Stimulated activated CD8-positive, alpha-beta memory T cell treated with anti-CD3 and anti-CD28 coated beads, Interleukin-12 subunit alpha, Interleukin-12 subunit beta, amount 100 ng/mL, for 4 hours (primary cell): ENCODE measurements around the gene PACS2.
"Not testable (repeated sequence)": the region's sequence is repeated elsewhere in the genome, so short reads cannot be mapped to it uniquely, and the experiment has no call there.

Experiments
- DNase-seq: peaks from one replicate; pipeline ENCODE4 v3.0.0-alpha.2; 2020; ENCODE audit warnings: low read depth

Gene PACS2

DNA sequence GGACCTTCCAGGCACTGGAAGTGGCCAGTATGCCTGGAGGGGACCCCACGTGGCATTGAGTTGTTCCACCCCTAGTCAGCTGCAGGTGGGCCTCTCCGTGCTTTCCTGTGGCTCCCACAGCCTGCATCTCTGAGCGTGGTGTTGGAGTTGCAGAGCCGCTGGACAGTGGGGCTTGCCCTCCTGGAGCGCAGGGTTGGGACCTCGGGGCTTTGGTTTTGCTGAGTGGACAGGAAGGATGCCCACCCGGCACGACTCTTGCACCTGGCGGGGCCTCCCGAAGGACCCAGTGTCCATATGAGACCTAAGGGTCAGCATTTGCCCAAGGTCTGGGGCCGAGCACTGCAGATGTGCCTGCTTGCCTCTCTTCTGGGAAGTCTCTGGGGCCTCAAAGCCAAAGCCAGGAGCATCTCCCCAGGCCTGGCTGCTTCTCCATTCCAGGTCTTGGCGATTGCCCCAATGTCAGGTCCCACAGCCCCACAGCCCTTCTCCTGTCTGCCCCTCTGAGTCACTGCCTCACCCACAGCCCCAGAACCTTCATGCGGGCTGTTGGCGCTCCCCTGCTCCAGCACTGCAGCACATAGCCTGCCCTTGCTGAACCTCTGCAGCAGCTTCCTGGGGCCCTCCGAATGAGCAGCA, 1.5 kb downstream of the PACS2 start:
- no peak for DNase-seq

DNA sequence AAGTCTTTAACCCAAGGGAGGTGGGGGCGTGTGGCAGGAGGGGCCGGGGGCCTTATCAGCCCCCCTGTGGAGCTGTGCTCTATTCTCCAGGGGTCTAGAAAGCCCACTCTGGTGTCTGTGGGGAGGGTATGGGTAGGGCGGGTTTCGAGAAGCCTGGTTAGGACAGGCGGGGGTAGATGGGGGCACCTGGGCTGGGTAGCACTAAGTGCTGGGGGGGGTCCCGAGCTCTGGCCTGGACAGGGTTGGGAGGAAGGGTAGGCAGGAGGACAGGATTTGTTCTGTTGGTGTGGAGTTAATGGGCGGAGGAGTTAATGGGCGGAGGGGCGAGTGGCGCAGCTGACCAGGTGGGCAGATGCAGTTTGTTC, 2.0 kb downstream of the PACS2 start:
- DNase-seq: no peak

DNA sequence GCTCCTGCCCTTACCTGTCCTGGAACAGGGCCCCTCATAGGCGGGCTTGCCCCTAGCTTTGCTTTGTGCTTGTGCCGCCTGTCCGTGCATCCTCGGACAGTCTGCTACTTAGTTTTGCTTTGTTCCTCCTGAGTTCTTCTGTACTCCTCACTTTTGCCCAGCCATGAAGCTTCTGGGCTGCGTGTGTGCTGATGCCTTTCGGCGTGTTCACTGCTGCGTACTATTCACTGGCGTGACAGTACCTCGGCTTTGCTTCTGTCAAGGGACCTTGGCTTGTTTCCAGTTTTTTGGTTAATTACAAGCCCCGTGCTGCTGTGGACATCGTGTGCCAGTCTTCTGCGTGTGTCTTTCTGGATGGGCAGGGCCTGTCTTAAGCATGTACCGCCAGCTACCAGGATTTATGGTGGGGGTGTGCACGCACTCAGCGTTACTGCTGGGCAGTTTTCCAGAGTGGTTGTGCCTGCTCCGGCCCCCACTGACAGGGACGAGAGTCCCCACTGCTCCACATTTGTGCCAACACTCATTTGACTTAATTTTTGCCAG, 2.5 kb downstream of the PACS2 start:
- DNase-seq: no peak

DNA sequence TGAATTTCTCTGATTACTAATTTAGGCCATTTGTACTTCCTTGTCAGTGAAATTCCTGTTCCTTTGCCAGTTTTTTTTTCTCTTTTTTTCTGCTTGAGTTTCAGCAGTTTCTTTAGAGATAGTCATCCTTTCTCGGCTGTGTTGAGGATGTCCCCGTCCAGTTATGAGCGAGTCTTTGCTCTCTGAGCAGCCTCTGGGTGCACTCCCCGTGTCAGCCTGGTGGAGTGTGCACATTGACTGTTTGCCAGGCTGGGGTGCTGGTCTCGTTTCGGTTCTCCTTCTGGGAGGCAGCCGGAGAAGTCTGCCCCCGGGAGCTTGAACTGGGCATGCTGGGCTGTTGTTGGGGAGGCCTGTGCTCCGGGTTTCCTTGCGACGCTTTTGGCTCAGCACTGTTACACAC, 3.0 kb downstream of the PACS2 start:
- DNase-seq: no peak

DNA sequence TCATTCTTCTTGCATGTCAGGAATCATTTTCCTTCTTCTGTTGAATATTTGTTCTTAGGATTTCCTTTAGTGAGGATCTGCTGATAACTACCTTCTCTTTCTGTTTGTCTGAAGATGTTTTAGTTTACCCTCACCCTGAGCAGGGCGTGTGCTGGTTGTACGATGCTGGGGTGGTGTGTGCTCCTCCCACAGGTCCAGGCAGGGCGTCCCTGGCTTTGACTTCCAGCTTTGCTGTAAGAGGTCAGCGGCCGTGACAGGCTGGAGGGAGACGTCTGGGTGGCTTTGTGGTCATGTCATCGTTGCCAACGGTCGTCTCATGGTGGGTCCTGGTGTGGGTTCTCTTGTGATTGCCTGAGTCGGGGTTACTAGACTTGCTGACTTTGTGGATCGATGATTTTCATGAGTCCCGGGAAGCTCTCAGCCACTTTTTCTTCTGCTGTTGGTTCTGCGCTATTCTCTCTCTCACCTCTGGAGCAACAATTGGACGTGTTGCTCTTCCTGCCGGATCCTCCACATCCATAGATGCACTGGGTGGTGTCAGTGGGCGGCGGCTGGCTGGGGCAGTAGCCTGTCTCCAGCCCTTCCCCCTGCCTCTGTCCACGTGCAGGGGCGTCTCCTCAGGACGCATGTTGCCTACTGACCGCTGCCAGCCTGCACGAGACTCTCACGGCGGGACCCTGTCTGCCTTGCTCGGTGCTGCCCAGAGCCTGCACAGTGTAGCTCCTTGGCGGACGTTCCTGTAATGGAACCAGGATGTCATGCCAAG, 8.4 kb downstream of the PACS2 start:
- no peak for DNase-seq

DNA sequence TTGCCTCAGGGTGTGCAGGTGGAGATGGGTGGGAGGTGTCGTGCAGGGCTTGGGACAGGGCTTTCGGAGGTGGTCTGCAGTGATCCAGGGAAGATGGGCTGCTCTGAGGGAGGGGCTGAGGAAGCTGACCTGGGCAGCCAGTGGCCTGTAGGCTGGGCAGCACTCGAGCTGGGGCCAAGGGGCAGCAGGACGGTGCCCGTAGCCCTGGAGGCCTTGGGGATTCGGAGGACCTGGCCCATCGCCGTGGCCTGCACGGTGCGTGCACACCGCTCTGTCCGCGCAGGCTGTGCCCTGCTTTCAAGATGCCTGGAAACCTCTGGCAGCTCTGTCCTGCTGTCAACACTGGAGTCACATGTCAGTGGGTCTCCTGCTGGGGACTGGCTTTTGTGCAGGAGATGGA, 9.1 kb downstream of the PACS2 start:
- no peak for DNase-seq

DNA sequence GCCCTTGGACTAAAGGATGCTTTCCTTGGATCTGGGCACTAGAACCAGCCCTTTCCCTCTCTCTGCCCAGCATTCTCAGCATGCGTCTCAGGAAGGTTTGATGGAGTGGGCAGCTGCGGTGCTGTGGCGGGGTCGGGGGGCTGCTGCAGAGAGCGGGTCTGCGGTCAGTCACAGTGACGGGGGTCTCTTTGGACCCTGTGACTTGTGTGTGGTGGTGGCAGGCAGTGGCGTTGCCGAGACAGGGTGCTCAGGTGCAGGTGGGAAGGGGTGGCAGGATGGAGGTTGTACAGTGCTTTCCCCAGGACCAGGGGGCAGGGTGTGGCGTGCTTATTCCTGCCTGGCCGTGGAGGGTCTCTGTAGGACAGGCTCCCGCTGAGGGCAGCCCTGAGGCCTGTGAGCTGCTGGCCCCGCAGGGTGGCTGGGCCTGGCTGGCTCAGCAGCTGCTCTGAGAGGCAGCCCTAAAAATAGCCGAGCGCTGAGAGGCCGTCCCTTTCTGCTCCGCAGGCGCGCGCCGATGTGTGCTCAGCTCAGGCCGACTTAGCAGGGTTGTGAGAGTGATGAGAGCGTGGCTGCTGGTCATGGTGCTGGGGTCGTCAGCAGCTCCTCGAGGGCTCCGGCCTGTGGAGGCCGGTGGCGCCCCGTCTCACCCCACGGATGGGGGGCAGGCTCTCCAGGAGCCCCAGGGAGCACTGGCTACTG, 9.7 kb downstream of the PACS2 start:
- DNase-seq: no peak

DNA sequence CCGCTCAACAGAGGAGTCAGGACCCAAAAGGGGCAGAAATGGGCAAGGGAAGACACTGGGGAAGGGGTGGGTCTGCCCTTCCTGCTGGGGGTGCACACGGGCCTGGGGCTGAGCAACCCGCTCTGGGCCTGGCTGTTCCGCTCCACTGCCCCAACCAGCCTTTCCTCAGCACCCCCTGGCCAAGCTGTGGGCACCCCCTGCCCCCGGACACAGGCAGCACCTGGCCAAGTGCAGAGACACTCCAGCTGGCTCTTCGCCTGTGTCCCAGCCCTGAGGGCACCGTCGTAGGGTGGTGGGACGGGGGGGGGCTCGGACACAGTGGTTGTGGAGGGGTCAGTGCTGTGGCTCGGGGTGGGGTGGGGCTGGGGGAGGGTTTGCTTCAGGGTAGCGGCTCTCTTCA, 10.3 kb downstream of the PACS2 start:
- DNase-seq: no peak

DNA sequence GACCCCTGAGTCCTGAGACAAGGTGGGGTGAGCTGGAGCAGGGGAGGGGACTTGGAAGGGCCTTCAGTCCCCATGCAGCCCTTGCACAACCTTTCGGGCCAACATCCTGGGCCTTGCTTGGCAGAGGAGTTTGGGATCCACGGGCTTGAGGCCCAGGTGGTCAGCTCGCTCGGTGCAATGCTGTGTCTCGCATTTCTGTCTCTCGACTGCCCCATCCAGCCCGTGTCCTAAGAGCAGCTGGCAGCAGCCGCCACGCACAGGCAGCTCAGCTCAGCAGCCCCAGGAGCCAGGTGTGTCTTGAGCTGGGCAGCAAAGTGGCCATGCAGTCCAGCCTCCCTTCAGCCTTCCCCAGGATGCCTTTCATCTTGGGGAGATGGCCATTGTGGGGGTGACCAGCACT, 10.8 kb downstream of the PACS2 start:
- DNase-seq: no peak

DNA sequence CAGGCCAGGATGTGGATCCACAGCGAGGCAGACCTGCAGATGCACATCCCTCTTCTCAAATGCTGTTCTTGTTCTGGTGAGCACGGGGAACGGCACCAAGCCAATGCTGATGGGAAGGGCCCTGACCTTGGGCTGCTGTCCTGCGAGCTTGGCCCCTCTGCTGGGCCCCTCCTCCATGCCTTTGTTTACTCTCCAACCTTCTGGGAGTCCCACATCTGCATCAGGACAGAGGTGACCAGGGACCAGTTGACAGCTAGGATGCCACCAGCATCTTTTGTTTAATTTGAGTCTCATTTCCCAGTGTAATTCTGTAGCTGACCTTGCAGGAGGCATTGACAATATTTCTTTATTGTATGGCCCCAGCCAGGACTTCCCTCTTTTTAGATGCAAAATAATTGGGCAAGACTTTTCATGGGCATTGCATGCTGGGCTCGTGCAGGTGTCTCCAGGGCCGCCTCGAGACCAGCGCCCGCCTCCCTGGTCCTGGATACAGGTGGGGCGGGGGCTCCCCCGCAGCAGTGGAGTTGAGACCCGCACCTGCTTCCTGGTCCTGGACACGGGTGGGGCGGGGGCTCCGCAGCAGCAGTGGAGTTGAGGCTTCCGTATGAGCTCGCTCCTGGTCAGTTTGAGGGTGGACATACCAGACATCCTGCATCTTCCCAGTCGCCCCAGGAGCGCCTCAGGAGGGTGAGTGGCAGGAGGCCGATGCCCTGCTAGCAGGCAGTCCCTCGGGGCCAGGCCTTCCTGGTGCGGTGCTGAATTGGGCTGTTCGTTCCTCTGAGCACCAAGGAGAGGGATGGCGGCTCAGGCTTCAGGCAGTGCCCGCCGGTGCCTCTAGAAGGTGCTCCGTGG, 11.4 kb downstream of the PACS2 start:
- no peak for DNase-seq

DNA sequence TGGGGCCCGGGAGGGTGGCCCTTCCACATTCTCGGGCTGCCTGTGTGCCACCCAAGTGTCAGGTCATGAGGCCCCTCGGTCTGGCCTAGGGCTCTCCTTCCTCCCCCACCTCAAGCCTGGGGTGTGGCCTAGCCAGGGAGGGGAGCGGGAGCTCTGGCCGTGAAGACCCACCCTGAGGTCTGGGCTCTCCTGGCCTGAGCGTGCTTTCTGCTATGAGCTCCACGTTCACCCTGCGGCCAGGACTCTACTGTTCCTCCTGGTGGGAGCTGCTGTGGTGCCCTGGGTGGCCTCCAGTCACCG, 12.0 kb downstream of the PACS2 start:
- no peak for DNase-seq

DNA sequence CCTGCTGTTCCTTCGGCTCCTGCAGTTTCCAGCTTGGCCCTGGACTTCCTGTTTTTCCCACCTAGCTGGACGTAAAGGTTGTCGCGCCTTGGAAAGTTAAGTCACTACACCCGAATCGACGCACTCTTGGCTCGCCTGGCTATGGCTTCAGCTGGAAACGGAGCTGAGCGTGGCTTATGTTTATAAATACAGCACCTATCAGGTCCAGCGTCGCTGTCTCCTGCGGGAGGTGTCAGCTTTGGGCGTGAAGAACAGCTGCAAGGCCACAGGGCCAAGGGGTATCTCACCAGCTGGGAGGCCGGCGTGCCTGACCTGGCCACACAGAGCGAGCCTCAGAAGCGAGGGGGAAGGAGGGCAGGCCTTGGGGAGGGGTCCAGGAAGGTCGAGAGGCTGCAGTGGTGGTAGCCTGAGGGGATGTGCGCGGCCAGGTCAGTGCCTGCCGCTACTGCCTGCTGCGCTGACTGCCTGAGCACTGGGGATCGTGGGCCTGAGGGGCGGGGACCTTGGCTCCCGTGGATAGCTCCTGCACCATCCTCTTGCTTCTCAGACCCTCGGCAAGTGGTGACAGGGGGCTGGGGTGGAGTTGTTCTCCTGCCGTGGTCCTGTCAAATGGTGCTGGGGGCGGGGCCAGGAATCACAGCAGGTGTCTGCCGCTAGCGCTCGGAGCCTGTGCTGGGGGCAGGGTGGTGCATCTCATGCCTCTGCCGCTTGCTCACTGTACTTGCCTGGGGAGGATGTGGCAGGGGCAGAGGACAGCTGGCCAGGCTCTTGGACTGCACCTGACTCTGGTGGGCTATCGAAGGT, 12.5 kb downstream of the PACS2 start:
- DNase-seq: no peak

DNA sequence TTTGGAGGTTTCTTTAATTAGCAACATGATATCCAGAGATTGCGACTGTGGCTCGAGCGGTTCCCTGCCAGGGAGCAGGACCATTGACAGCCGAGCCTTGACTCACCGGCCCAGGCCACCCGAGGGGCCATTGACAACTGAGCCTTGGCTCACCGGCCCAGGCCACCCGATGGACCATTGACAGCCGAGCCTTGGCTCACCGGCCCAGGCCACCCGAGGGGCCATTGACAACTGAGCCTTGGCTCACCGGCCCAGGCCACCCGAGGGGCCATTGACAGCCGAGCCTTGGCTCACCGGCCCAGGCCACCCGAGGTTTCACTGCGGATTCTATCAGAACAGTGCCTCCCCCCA, 13.1 kb downstream of the PACS2 start:
- DNase-seq: not testable (repeated sequence)

DNA sequence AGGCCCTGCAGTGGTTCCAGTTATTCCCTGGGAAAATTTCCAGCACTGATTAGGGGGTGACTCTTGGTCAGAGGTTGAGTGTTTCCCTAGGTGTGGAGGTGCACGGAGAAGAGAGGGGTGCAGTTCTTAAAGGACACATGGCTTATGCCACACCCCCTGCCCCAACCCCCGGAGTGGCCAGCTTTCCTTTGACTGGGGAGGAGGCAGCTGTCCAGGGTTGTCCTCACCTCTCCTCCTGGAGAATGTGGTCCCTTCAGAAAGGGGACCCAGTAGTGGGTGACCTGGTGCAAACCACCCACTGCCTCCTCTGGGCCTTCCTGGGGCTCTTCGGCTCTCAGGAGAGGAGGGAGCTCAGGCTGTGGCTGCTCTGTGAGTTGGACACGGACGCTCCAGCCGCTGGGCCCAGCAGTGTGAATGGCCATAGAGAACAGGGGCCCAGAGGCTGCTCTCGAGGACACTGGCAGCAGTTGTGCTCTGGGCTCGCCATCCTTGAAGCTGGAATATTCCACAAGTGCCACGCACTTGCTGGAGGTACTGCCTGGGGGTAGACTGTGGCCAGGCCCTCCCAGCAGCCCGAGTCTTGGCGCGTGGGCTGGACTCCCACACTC, 13.6 kb downstream of the PACS2 start:
- DNase-seq: no peak

DNA sequence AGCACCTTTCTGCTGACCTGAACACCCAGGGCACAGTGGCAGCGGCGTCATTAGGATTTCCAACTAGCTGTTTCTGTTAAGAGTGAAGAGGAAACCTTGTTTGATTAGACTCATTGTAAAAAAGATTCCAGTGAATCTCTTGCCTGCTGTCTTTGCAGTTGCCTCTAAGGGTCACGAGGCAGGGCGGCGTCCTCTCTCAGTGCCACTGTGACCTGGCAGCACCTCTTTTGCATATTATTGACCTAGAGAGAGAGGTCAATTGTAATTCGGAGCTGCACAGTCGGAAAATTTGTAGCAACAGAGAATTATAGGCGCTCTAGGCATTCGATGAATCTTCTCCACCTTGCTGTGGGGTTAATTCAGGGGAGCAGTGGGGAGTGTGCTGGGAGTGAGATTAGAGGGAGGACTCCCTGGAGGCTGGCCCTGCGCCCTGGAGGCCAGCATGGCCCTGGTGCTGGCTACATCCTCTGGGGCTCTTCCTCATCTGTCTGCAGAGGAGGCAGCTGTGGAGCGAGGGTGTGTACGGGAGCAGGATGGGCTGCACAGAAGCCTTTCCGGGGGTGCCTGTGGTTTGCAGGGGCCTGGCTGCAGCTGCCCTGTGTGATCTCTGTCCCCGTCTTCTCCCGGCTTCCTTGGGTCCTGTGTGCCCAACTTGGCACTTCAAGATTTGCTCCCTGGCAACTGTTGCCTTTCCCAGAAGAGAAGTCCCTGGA, 14.3 kb downstream of the PACS2 start:
- DNase-seq: no peak

DNA sequence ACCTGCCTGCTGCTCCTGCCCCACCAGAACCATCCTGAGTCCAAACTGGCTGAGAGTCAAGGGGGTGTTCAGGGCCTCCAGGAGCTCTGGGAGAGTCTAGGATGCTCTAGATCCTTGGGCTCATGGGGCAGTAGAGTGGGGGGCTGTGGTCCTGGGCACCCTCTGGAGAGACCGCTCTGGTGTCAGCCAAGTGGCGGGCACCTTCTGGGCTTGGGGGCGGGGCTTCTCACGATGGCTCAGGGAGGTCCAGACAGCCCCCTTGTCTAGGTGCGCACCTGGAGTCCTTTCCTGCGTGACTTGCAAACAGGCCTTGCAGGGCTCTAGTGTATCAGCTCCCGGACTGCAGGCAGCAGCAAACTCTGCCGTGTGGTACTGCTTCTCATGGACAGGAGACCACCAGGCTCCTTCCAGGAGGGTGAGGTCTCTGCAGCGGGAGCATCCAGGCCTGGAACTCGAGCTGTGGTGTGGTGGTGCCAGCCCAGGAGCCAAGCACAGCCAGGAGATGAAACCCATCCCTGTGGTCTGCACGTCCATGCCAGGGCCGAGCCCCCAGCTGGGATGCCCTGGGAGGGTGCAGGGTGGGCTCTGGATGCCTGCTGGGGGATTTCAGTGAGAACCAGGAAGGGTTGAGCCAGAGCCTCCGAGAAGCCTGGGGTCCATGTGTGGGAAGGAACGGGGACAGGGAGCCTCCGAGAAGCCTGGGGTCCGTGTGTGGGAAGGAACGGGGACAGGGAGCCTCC, 15.0 kb downstream of the PACS2 start:
- no peak for DNase-seq

DNA sequence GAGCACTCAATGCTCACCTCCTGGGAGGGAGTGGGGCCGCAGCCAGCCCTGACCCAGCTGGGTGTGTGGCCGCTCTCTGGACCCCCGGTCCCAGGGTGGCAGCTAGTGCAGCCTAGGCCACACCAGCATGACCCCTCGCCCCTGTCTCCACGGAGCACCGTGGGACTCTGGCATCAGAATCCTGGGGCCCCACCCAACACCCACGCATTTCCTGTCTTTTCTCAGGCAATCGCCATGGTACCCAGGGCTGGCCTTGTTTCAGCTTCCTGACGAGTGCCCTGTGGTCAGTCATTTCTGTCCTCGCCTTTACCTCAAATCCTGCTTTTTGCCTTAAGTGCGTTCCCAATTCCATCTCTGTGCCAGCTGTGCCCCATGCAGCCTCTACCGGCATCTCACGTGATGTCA, 15.9 kb downstream of the PACS2 start:
- DNase-seq: no peak

DNA sequence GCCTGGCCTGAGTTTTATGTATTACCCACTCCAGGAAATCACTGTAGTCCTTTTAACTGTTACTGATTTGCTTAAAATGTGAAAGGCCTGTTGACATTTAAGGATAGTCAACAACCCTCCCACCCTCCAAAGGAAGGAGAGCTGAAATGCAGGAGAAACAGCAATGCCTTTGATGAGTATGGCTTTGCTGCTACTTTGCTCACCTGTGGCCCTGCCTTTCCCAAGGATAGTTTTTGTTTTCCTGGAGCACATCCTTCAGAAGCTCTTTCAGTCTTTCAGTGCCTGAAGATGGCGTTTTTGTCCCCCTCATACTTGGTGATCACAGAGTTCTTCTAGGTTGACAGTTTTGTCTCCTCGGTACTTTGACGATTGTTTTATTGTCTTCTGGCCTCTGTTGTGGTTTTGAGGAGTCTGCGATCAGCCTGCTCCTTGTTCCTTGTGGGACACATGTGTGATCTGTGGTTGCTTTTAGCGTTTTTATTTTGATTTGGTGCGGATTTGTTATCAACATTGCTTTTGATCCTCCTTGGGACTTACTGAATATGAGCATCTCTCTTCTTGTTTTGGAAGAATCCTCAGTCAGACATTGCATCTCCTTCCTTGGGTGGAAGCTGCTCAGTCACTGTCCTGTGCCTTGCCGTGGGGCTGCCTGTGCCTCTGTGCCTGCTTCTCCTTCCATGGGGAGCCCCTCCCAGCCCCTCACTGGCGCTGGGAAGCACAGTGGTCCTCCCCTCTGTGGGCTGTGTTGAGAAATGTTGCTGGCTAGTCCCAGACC, 17.2 kb downstream of the PACS2 start:
- no peak for DNase-seq

DNA sequence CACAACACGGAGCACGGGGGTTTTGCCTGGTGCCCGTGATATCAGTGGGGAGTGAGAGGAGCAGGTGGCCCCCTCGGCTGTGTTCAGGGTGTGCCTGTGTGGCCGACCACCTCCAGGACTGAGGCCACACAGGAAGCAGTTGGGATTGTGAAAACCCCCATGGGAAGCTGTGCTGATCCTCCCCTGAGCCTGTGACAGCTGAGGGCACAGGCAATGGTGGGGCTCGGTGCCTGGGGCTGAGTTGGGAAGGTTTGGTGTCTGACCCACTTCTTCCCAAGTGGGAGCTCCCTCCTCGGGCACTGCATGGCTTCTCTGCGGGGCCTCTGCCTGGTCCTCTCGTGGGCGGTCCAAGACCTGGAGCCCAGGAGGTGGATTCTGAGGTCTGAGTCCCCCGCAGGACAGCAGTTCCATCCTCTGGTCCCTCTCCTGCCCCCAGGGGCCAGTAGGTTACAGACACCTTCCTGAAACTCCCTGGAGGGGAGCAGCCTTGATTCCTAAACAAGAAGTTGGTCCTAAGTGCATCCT, 17.9 kb downstream of the PACS2 start:
- no peak for DNase-seq
